NCI-H146 treated with DMSO at 0.1 percent for 48 hours (cell line): ENCODE measurements around the gene TBCB.
"Not testable (repeated sequence)": the region's sequence is repeated elsewhere in the genome, so short reads cannot be mapped to it uniquely, and the experiment has no call there.

Experiments
- DNase-seq: peaks from one replicate; lab custom pipeline; 2025; ENCODE audit not compliant: unreplicated experiment; lab: John Stamatoyannopoulos, UW

TBCB gene

DNA sequence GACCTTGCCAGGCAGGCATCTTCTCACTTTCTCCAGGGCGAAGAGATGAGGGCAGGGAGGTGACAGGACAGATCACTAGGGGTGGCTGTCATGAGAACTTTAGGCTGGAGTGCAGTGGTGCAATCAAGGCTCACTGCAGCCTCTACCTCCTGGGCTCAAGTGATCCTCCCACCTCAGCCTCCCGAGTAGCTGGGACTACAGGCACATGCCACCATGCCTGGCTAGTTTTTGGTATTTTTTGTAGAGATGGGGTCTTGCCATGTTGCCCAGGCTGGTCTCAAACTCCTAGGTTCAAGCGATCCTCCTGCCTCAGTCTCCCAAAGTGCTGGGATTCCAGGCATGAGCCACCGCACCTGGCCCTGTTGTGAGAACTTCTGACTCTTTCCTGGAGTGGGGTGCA lies 19.6 kb downstream of the TBCB start:
- not testable (repeated sequence) for DNase-seq

DNA sequence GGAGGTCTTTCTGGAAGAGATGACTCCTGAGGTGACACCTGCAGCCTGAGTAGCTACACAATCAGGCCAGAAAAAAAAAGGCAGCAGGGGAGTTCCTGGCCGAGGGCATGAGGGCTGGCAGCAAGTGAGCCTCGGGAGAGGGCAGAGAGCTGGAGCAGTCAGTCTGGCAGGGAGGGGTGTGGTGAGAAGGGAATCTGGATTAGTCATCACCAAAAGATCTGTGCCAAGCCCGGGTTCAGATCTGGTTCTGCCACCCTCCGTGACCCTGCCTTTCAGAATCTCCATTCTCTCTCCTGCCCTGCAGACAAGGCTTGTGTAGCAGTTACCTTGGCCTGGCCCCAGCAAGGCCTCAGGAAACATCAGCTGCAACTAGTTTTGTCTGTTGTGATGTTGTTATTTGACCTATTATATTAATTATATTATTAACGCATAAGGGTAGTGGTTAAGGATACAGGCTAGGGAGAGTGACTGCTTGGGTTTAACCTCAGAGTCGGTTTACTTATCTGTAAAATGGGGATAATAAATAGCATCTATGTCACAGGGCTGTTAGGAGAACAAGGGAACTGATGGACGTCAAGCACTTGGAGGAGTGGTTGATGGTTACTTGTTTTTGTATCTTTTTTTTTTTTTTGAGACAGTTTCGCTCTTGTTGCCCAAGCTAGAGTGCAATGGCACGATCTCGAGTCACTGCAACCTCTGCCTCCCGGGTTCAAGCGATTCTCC lies 21.9 kb downstream of the TBCB start:
- DNase-seq = no peak

DNA sequence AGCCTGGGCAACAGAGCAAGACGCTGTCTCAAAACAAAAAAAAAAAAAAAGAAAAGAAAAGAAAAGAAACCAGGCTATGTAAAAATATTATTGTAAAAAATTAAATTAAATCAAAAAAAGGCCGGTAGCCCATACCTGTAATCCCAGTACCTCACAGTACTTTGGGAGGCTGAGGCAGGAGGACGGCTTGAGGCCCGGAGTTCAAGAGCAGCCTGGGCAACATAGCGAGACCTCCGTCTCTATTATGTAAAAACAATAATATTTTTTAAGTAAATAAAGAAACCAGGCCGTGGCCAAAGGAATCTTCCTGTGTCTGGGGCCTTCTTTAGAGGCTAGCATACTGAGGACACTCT lies 23.8 kb downstream of the TBCB start:
- DNase-seq = no peak

DNA sequence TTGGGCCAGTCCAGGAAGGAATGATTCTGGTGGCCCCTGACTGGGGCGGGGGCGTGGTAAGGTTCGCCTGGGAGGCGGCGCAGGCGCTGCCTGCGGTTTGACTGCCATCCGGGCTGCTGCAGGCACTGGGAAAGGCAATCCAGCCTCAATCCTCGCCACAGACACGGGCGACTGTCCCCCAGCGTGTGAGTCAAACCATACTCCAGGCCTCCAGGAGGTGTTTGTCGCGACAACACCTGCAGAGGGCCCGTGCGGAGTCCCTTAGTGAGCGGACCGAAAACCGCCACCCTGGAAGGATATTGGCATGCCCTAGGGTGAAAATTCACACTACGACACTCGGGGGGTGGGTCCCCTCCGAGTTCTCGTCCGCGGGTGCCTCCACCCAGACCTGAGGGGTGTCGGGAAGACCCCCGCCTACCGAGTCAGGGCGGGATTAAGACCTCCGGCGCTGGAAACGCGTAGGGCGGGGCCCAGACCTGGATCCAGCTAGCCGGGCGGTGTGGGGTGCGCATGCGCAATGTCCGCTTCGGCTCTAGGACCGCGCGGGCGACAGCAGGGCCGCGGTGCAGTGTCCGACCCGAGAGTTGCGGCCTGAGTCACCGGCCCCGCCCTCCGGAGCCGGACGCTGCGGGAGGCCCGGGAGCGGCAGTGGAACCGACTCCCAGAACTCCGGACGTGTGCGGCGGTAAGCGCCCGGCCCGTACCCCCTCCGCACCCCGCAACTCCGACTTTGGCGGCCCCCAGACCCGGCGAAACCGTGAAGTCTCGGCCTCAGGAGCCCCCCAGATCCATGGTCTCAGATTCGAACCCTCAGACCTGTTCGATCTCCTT lies 24.4 kb downstream of the TBCB start, which contains the start of gene CAPNS1:
Gene CAPNS1, plus strand, starts transcription at position 594 of the 831 bp plus-strand sequence. CDS start 946 bp downstream, outside the sequence.
- peak; percentile 97 for DNase-seq

DNA sequence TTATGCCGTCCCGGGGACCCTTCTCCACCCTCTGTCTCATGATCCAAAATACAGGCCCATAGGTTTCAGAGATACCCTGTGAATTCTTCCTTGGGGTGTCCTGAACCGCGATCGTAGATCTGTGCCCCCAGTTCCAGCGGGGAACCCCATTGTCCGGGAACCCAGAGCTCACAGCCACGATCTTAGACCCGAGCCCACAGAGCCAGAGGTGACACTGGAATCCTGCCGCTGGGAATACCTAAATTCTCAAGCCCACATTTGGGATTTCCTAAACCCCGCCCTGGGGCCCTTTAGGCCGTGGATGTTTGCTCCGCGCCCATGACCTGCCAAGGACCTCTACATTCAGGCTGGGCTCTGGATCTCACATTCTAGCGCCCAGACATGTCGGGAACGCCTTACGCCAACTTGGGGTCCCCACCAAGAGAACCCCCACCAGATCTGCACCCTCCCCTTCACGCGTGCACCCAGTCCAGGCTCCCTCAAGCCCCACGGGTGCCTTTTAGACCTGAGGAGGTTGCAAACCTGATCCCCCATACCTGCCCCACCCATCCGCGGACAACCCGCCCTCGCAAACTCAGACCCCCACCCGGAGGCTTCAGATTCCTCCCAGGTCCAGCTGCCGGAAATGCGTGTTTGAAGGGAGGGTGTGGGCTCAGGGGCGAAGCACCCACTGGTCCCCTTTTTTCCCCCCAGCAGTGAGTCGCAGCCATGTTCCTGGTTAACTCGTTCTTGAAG lies 25.2 kb downstream of the TBCB start:
- DNase-seq = peak; percentile 69

DNA sequence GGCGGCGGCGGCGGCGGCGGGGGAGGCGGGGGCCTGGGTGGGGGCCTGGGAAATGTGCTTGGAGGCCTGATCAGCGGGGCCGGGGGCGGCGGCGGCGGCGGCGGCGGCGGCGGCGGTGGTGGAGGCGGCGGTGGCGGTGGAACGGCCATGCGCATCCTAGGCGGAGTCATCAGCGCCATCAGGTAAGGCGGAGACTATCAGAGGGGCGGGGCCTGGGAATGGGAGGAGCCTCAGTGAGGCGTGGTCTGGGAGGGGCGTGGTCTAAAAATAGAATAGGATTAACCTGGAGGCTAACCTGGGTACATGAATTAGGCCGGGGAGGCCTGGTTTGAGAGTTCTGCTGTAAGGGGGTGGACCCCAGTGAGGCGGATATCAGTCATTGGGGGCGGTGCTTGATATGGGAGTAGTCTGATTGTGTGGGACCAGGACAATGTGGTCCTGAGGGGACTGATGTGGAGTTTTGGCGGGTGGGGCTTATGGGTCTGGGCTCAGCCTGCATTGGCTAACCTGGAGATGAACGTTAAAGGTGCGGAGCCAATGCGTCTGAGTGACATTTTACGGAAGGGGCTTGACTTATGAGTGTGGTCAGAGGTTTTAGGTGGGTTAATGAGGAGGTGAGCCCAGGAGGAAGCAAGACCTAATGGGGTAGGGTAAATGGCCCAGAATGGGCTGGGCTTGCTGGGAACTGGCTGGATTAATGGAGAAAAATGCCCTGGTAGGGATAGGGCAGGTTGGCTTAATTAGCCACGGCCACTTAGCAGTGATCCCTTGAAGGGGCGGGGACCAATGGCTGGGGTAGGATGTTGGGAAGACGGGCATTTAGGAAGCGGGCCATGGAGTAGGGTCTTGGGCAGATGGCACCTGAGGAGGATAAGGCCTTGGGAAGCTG lies 26.0 kb downstream of the TBCB start:
- peak; percentile 76 for DNase-seq

DNA sequence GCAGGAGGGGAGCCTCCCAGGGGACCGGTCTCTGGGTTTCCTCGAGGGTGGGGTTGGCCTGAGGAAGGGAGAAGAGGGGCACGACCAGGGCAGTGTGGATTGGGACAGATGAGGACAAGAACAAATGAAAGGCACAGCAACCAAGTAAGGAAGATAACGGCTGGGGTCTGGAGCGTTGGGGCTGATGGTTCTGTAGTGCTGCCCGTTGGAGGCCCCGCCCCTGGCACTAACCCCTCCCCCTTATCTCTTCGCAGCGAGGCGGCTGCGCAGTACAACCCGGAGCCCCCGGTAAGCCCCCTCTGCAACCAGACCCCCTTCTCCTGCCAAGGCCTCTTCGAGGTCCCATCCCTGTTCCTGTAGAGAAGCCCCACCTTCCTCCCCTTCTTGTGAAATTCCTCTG lies 26.8 kb downstream of the TBCB start:
- no peak for DNase-seq

DNA sequence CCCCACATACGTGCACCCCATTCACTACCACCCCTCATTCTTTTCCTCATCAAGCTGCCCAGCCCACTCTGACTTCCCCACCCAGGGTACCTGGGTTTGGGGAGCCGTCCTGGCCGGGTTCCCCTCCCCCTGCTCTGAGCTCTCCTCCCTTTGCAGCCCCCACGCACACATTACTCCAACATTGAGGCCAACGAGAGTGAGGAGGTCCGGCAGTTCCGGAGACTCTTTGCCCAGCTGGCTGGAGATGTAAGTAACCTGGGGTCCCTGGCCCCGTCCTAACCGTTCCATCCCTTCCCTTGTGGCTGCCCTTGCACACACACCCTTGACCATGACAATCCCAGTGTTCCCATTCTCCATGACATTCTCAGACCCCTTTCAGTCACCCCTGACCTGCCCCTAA lies 27.2 kb downstream of the TBCB start:
- DNase-seq = no peak

DNA sequence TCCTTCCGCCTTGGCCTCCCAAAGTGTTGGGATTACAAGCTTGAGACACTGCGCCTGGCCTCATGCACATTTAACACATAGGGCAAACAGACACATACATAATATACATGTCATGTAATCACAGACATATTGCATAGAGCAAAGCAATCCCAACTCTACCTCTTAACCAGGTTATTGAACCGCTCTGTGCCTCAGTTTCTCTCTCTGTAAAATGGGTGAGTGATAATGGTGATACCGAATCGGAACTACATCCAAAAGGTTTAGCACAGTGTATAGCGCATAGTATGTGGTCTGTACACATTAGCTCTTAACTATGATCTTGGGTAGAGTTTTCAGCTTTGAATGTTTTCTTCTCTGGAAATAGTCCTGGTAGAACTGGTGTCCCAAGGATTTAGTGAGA lies 29.4 kb downstream of the TBCB start:
- no peak for DNase-seq

DNA sequence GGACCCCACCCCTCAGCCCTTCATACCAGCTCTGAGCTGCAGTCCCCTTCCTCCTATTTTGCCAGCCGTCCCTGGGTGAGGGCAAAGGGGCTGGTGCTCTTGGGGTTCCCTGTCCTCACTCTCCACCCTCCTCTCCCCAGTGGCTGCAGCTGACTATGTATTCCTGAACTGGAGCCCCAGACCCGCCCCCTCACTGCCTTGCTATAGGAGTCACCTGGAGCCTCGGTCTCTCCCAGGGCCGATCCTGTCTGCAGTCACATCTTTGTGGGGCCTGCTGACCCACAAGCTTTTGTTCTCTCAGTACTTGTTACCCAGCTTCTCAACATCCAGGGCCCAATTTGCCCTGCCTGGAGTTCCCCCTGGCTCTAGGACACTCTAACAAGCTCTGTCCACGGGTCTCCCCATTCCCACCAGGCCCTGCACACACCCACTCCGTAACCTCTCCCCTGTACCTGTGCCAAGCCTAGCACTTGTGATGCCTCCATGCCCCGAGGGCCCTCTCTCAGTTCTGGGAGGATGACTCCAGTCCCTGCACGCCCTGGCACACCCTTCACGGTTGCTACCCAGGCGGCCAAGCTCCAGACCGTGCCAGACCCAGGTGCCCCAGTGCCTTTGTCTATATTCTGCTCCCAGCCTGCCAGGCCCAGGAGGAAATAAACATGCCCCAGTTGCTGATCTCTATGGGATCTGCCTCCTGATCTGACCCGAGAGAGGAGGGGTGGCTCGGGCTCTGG lies 34.6 kb downstream of the TBCB start:
- no peak for DNase-seq

DNA sequence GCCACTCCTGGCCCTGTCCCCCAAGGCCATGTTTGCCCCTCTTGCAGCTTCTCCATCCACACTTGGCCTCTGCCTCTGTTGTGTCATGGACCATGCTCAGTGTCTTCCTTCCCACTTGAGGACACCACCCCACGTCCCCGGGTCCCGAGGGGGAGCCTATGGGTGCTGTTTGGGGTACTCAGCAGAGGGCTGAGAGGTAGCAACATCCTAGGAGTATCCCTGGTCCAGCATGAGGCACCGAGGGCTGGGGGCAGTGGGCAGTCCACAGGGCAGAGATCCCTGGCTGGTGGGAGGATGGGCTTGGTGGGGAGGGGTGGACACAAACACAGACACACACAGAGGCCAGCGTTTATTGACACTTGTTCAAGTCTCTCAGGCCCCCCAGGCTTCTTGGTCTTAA lies 35.3 kb downstream of the TBCB start:
- DNase-seq = no peak

DNA sequence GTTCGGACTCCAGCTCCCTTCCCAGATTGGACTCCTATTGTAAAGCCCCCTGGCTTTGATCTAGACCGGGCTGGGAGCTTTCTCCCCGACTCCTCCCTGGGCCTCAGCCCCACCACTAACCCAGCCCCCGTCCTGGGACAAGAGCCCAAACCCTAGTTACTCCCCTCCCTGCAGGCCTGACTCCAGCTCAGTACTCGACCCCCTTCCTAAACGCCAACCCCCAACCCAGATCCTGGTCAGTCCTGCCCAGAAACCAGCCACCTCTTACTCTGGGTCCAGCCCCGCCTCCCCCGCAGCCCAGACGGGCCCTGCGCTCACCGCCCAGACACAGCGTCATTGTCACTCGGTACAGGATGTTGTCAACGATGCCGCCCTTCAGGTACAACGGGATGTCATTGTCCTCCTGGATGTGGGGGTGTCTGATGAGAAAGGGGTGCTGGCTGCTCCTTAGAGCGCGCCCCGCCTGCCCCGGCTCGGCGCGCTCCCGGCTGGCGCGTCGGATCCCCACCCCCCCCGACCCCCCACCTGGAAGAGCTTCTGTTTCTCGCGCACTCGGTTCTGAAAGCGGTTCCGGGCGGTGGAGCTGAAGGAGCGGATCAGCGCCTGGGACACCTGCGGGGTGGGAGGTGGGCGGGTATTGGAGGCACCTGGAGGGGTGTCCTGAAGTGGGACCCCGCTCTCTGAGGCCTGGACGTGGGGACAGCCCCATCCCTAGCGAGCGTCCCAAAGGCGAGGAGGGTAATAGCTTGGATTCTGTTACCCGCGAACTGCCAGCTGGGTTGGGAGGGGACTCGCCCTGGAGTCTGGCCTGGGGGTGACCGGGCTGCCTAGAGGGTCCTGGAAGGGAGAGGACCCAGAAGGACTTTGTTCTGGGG lies 36.1 kb downstream of the TBCB start:
- no peak for DNase-seq

DNA sequence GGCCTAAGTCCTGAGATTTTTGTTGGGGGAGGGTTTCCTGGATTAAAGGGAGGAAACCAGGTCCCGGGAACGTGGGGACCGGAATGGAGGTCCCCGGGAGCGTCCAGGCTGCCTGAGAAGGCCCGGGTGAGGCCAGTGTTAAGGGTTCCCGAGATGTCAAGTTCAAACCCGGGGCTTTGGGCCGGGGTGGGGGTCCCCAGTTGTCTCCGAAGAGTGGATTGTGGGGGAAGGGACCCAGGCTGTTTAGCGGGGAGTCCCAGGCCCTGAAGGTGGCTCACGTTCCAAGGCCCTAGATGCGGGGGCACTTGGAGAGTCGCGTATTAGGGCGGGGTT lies 36.7 kb downstream of the TBCB start:
- DNase-seq = no peak

DNA sequence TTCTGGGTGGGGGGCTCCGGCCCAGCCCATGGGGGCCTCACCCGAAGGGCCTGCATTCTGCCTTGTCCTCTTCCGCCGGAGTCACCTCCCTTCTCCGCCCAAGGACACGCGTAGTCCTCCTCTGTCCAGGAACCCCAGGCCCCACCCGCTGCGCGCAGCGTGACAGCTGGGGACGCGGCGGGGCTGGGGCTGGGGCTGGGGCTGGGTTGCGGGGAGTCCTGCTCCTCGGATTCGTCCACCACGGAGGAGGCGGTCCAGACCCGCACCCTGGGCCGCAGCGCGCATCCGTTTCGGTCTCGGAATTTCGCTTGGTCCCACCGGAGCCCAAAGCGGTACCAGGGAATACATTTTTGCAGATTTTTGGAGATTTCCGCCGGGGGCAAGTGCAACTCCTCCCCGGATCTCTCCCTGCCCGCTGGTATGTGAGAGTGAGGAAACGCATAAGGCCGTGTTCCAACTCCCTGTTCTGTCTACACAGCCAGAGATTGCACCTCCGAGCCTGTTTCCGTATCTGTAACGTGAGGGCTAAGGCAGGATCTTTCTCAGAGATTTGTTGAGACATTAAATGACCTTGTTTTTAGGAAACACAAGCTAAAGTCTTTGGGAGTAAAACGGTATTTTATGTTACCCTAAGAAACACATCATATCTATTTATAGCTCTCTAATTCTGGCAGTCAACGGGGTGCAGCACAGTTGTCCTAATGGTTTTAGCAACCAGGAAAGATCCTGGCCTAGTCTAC lies 37.3 kb downstream of the TBCB start, which contains the start of gene COX7A1:
Gene COX7A1, minus strand, starts transcription at position 96 of the 740 bp plus-strand sequence. Its CDS starts 40 bp downstream, at position 56.
- DNase-seq = no peak

DNA sequence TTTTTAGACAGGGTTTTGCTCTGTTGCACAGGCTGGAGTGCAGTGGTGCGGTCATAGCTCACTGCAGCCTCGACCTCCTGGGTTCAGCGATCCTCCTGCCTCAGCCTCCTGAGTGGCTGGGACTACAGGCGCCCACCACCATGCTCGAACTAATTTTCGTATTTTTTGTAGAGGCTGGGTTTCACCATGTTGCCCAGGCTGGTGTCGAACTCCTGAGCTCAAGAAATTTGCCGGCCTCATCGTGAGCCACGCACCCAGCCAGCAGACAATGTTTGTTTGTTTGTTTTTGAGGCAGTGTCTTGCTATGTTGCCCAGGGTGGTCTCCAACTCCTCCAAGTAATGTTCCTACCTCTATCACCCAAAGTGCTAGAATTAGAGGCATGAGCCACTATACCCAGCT lies 37.9 kb downstream of the TBCB start:
- no peak for DNase-seq

DNA sequence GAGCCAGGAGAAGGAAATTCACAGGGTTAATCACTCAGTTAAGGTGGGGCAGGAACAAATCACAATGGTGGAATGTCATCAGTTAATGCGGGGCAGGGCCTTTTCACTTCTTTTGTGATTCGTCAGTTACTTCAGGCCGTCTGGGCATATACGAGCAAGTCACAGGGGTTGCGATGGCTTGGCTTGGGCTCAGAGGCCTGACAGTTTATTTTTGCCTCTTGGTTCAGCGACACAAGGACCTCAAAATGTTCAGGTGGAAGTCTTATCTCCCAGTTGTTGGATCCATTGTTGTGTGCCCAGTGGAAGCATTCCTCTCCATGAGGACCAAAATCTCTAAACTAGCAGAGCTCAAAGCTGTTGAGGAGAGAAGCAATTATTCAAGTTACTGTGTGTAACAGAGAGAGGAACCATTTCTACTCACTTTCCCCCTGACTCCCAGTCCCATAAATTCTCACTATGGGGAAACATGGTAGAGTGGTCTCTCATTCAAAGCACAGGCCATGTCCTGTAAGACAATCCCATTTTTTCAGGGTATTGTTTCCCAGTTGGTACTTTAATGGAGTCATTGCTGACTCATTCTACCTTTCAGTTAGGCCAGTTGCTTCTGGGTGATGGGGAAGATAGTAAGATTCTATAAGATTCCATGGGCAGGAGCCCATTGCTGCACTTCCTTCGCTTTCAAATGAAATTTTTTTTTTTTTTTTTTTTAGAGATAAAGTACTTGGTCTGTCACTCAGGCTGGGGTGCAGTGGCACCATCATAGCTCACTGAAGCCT lies 45.7 kb downstream of the TBCB start:
- no peak for DNase-seq

DNA sequence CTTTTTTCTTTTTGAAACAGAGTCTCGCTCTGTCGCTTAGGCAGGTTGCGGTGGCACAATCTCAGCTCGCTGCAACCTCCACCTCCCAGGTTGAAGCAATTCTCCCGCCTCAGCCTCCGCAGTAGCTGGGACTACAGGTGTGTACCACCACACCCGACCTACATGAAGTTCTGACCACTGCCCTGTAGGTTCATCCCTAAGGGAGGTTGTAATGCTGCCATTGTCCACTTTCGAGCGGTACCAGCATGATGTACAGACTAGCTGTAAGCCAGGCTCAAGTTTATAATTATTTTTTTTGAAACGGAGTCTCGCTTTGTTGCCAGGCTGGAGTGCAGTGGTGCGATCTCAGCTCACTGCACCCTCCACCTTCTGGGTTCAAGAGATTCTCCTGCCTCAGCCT lies 48.5 kb downstream of the TBCB start:
- no peak for DNase-seq
